ENCODE data around the gene MAPK9. TPM values are rescaled to one million over a fixed set of nuclear protein-coding genes. Genes with fewer than 3 reads are reported as not detected.

MAPK9 gene
- total RNA-seq, 1 donor from 2014 or later, result 47.4 TPM

DNA sequence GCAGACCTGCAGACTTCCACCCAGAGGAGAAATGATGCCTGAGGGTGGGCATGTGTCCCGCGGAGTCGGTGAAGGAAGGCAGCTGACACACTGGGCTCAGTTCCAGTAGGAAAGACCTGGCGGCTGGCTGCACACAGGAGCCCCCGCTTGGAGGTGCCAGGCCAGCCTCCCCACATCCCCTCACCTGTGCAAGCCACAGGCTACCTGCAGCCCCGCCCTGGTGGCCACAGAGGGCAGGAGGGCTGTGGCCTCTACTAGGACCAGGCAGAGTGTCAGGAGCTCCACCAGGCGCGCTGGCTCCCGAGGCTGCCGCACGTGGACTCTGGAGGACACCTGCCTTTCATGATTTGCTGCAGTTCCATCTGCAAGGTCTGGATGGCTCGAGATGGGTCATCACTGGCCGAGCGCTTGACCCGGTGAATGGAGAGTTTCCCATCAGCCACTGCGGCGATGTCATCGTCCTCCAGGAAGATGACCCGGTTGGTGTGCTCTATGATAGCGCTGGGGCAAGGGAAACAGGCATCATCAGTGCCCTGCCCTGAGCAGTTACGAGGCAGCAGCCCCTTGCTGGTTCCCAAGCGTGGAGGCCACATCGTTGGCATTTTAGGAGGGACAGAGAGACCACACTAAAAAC is 26.7 kb upstream of the MAPK9 start:
- Mint-ChIP-seq H3K9me3 (ENCODE audit: unreplicated experiment) (no peaks in the 10 kb centered on the region), H3K36me3 (ENCODE audit: unreplicated experiment) (peaks cover 10% of the 10 kb centered on the region), H3K4me1 (ENCODE audit: low read depth, unreplicated experiment) (peaks cover 9% of the 10 kb centered on the region), H3K4me3 (ENCODE audit: unreplicated experiment) (no peak overlapping the region), H3K27ac (ENCODE audit: unreplicated experiment) (no peak overlapping the region), H3K27me3 (ENCODE audit: unreplicated experiment) (peaks cover 7% of the 10 kb centered on the region)
- DNase-seq, result no peak
- TF ChIP-seq, protein P1, sequence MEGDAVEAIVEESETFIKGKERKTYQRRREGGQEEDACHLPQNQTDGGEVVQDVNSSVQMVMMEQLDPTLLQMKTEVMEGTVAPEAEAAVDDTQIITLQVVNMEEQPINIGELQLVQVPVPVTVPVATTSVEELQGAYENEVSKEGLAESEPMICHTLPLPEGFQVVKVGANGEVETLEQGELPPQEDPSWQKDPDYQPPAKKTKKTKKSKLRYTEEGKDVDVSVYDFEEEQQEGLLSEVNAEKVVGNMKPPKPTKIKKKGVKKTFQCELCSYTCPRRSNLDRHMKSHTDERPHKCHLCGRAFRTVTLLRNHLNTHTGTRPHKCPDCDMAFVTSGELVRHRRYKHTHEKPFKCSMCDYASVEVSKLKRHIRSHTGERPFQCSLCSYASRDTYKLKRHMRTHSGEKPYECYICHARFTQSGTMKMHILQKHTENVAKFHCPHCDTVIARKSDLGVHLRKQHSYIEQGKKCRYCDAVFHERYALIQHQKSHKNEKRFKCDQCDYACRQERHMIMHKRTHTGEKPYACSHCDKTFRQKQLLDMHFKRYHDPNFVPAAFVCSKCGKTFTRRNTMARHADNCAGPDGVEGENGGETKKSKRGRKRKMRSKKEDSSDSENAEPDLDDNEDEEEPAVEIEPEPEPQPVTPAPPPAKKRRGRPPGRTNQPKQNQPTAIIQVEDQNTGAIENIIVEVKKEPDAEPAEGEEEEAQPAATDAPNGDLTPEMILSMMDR (IDR thresholded peaks at IDR 0.05; ENCODE audit: partially characterized antibody, unreplicated experiment), result no peak

DNA sequence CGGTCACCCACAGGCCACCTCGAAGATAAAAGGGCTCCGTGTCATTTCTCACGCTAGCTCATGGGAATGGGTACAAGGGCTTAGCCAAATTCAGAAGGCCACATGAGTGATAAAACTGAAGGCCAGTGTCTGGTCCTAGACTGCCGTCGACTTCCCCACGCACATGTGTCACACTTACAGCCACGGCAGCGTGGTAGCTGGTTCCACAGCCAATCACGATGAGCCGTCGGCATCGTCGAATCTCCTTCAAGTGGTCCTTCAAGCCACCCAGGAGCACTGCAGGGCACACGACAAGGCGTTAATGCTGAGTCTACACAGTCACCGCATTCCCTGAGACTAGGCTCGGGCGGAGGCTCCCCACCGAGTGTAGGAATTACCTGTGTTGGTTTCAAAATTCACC is 24.7 kb upstream of the MAPK9 start:
- Mint-ChIP-seq H3K27ac (ENCODE audit: unreplicated experiment) (no peak overlapping the region), H3K27me3 (ENCODE audit: unreplicated experiment) (peaks cover 8% of the 10 kb centered on the region), H3K4me3 (ENCODE audit: unreplicated experiment) (no peak overlapping the region), H3K4me1 (ENCODE audit: low read depth, unreplicated experiment) (peaks cover 6% of the 10 kb centered on the region), H3K9me3 (ENCODE audit: unreplicated experiment) (no peaks in the 10 kb centered on the region), H3K36me3 (ENCODE audit: unreplicated experiment) (peaks cover 12% of the 10 kb centered on the region)
- TF ChIP-seq, protein P1 (IDR thresholded peaks at IDR 0.05; ENCODE audit: partially characterized antibody, unreplicated experiment), result no peak
- no peak for DNase-seq

DNA sequence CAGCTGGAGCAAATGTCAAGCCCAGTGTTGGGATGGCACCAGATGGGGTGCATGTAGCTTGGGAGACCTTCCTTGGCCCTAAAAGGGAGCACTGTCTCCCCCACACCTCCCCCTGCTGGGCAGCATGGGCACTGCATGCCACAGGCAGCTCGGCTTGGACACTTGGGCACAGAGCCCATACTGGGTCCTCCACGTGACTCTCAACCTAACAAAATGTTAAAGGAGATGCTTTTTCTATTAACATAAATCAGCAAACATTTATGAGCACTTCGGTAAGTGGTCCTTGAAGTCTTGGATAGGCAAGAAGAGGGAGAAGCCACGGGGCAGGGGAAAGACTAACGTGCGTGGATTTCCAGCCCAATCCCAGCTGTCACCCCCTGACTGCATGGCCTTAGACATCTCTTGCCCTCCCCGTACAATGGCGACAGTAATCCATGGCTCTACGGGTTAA is 23.9 kb upstream of the MAPK9 start:
- TF ChIP-seq, protein P1 (IDR thresholded peaks at IDR 0.05; ENCODE audit: partially characterized antibody, unreplicated experiment), result peak; percentile 91
- Mint-ChIP-seq H3K4me1 (ENCODE audit: low read depth, unreplicated experiment) (peaks cover 6% of the 10 kb centered on the region), H3K9me3 (ENCODE audit: unreplicated experiment) (no peaks in the 10 kb centered on the region), H3K27me3 (ENCODE audit: unreplicated experiment) (peaks cover 8% of the 10 kb centered on the region), H3K27ac (ENCODE audit: unreplicated experiment) (no peak overlapping the region), H3K36me3 (ENCODE audit: unreplicated experiment) (peaks cover 16% of the 10 kb centered on the region), H3K4me3 (ENCODE audit: unreplicated experiment) (no peak overlapping the region)
- DNase-seq, result peak; percentile 80

DNA sequence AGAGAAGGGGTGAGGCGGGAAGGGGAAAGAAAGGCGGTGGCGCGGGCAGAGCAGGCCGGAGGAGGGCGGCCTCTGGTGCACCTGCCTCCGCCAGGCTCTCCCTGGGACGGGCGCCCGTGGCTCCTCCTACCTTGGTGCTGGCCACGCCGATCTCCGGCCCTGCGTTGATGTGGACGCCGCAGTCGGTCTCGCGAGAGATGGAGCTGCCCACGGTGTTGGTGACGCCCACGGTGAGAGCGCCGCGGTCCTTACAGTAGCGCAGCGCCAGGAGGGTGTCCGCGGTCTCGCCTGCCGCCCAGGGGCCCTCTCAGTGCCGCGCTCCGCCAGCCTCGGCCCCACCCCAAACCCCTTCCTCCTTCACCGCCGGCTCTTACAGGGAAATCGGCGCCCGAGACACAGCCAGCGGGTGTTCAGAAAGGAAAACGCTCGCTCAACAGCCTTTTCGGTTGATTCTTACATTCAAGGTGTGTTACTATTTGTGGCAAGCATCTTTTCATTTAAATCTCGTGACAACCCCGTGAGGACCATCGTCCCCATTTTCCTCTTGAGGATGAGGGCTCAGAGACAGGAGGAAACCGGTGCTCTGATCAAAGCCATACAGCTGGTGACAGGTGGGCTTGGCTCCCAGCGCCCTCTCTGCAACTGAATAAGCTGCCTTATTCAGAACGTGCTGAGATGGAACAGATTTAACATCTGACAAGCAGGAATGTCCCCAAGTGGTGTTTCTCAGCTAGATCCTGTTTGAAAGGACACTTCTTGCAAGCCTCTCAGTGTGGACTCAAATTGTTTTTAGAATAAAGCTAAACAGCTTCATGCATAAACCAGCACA is 22.0 kb upstream of the MAPK9 start:
- H3K4me3 Mint-ChIP-seq (ENCODE audit: unreplicated experiment), result peak overlapping the region; percentile 69
- DNase-seq, result peak; percentile 58
- TF ChIP-seq, protein P1 (IDR thresholded peaks at IDR 0.05; ENCODE audit: partially characterized antibody, unreplicated experiment), result no peak
- peaks cover 6% of the 10 kb centered on the region for H3K27me3 Mint-ChIP-seq (ENCODE audit: unreplicated experiment)
- peaks cover 6% of the 10 kb centered on the region for H3K4me1 Mint-ChIP-seq (ENCODE audit: low read depth, unreplicated experiment)
- H3K9me3 Mint-ChIP-seq (ENCODE audit: unreplicated experiment), result no peaks in the 10 kb centered on the region
- H3K27ac Mint-ChIP-seq (ENCODE audit: unreplicated experiment), result peak overlapping the region; percentile 84
- peaks cover 8% of the 10 kb centered on the region for H3K36me3 Mint-ChIP-seq (ENCODE audit: unreplicated experiment)

DNA sequence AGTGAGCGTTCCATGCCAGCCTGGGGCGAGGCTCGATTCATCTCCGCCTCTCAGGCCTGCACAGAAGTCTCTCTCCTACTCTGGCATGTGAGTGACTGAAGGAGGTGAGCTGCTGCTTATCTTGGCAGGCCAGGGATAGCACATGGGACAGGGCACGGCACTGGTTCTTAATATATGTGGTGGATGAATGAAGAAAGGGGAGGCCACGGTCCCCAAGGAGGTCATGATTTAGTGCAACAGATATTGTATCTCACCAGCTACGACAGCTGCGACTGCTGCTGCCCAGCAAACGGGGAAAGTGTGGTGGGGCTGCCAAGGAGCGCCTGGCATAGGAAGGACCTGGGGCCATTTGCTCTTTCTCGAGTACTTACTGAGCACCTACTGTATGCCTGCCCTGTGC is 19.3 kb upstream of the MAPK9 start:
- H3K4me1 Mint-ChIP-seq (ENCODE audit: low read depth, unreplicated experiment), result peaks cover 2% of the 10 kb centered on the region
- TF ChIP-seq, protein P1 (IDR thresholded peaks at IDR 0.05; ENCODE audit: partially characterized antibody, unreplicated experiment), result no peak
- peaks cover 6% of the 10 kb centered on the region for H3K36me3 Mint-ChIP-seq (ENCODE audit: unreplicated experiment)
- H3K27ac Mint-ChIP-seq (ENCODE audit: unreplicated experiment), result no peak overlapping the region
- peaks cover 6% of the 10 kb centered on the region for H3K27me3 Mint-ChIP-seq (ENCODE audit: unreplicated experiment)
- no peaks in the 10 kb centered on the region for H3K9me3 Mint-ChIP-seq (ENCODE audit: unreplicated experiment)
- no peak overlapping the region for H3K4me3 Mint-ChIP-seq (ENCODE audit: unreplicated experiment)
- DNase-seq, result no peak
